NCI-H345 (cell line): Measurements from ENCODE around the gene NCBP3.
"Not testable (repeated sequence)": the region's sequence is repeated elsewhere in the genome, so short reads cannot be mapped to it uniquely, and the experiment has no call there.

Experiments
- DNase-seq: peaks from one replicate; lab custom pipeline; 2025; lab: John Stamatoyannopoulos, UW

Gene NCBP3

DNA sequence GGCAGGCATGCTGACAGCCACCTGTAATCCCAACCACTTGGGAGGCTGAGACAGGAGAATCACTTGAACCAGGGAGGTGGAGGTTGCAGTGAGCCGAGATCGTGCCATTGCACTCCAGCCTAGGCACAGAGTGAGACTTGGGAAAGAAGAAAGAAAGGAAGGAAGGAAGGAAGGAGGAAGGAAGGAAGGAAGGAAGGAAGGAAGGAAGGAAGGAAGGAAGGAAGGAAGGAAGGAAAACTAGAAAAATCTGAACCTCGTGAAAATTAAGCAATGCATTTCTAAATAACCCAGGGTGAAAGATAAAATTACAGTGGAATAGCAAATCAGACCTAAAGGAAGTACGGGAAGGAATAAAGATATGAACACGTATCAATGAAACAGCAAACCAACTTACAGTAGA, 60.7 kb downstream of the NCBP3 start:
- not testable (repeated sequence) for DNase-seq

- DNase-seq = no peak
These were observed 63.3 kb downstream of the NCBP3 start for GRCh38 chr17:3782751-3783150.

DNA sequence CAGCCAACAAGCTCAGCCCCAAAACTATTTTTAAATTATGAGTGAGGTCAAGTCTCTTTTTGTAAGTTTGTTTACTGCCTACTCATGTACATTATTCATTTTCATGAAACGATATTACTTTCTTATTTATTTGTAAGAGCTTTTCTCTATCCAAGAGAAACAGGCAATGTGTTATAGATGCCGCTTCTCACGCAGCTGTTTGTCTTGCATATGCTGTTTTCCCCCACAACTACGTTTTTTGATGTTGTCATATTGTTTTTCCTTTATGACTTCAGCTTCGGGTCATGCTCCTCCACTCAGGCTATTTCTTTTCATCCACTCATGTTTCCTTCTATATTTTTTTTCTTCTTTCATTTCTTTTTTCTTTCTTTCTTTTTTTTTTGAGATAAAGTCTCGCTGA, 65.1 kb downstream of the NCBP3 start:
- DNase-seq = no peak

- DNase-seq = no peak
These were observed 68.5 kb downstream of the NCBP3 start for GRCh38 chr17:3777366-3778120.

- no peak for DNase-seq
These were observed 72.1 kb downstream of the NCBP3 start for GRCh38 chr17:3773966-3774365.

DNA sequence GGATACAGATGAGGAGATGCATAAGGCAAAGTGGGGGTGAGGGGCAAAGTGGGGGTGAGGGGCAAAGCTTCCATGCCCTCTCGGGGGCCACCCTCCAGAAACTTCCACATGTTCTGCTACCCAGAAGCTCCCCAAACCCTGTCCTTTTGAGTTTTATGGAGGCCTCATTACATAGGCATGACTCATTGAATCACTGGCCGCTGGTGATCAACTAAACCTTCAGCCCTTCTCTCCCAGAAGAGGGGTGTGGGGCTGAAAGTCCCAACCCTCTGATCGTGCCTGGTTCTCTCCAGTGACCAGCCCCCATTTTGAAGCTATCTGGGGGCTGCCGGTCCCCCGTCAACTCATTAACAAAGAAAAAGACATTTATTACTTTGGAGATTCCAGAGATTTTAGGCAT, 72.5 kb downstream of the NCBP3 start:
- no peak for DNase-seq

DNA sequence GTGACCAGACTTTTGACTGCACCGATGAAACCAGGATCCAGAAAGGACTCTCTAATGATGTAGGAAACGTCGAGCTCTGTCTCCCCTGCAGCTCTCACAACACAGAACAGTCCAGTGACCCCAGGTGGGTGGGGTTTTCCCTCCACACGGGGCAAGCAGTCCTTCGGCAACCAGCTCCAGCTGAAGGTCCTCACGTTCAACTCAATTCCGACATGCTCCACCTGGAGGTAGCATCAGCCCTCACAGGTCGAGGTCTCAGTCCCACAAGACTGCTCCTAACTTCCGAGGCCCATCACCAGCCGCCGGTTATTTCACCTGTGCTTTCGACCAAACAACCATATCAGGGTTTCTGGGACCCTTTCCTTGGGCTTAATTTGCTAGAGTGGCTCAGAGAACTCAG, 73.3 kb downstream of the NCBP3 start:
- no peak for DNase-seq

GRCh38 chr17:3771140-3771539, 74.9 kb downstream of the NCBP3 start:
- DNase-seq = no peak

- no peak for DNase-seq
These were observed 75.6 kb downstream of the NCBP3 start for GRCh38 chr17:3770466-3770865.

DNA sequence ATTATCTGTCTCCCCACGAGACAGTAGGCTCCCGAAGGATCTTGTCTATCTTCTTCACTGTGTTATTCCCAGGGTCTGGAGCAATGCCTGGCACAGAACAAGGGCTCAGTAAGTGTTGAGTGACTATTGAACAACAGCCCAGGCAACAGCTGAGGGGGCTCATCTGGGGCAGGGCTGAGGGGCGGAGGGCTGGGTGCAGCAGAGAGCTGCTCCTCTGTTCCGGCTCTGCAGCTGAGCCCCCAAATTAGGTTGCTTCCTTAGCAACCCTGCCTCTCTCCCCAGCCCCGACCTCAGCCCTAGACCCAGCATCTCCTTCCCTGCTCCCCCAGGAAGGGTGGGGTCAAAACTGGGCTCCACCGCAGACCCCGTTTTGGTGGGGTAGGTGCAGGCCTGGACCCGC, 77.3 kb downstream of the NCBP3 start:
- DNase-seq = no peak

DNA sequence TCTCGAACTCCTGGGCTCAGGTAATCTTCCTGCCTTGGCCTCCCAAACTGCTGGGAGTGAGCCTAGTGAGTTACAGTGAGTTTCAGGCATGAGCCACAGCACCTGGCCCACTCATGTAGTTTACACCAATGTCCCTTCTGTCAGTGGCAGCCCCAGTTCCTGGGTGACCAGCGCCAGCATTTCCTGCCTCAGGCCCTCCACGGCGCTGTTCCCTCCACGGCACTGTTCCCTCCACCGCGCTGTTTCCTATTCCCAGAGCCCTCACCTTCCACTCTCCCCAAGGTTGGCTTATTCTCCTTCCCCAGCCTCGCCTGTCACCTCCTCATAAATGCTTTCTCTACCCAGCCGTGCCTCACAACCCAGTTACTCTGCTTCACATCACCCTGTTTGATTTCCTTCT, 77.7 kb downstream of the NCBP3 start:
- no peak for DNase-seq

DNA sequence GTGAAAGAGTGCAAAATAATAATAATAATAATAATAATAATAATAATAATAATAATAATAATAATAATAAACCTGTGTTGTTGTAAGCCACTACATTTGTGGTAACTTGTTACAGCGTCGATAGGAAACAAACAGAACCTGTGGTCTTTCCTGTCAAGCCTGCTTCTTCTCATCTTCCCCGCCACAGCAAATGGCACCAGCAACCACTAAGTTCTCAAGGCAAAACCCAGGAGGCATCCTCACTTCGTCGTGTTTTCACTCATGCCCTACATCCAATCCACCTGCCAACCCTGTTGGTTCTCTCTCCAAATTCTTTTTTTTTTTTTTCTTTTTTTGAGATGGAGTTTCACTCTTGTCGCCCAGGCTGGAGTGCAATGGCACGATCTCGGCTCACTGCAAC, 79.3 kb downstream of the NCBP3 start:
- no peak for DNase-seq

DNA sequence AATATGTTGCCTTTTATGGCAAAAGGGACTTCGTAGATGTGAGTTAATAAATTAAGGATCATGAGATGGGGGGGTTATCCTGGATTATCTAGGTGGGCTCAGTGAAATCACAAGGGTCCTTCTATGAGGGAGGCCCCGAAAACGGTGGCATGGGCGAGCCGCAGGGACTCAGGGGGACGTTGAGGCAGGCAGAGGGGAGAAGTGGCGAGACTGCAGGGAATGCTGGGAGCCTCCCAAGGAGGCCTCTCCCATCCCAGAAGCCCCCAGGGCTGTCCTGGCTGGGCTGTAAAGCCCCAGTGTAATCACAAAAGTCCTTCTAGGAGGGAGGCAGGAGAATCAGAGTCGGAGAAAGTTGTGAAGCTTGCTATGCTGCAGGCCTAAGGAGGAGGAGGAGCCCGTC, 80.1 kb downstream of the NCBP3 start:
- no peak for DNase-seq

DNA sequence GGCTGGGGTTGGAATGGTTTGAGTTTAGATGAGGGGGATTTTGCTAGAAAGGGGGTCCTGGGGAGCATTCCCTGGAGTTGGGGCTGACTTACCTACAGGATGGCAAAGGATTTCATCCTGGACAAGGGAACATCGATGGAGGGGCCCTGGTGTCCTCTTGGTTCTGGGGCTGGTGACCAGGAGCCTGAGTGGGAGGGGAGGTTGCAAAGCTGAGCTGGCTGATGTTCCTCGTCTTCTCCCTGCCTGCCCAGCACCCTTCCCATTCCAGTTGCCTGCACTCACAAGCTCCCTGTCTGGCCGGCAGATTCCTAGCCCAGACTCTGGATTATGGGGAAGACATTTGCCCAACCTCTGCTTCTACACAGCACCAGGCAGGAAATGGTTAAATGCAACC, 82.3 kb downstream of the NCBP3 start:
- DNase-seq = no peak

- DNase-seq = no peak
These were observed 82.9 kb downstream of the NCBP3 start for GRCh38 chr17:3762922-3763776.

GRCh38 chr17:3761918-3762380, 84.1 kb downstream of the NCBP3 start:
- DNase-seq = no peak

DNA sequence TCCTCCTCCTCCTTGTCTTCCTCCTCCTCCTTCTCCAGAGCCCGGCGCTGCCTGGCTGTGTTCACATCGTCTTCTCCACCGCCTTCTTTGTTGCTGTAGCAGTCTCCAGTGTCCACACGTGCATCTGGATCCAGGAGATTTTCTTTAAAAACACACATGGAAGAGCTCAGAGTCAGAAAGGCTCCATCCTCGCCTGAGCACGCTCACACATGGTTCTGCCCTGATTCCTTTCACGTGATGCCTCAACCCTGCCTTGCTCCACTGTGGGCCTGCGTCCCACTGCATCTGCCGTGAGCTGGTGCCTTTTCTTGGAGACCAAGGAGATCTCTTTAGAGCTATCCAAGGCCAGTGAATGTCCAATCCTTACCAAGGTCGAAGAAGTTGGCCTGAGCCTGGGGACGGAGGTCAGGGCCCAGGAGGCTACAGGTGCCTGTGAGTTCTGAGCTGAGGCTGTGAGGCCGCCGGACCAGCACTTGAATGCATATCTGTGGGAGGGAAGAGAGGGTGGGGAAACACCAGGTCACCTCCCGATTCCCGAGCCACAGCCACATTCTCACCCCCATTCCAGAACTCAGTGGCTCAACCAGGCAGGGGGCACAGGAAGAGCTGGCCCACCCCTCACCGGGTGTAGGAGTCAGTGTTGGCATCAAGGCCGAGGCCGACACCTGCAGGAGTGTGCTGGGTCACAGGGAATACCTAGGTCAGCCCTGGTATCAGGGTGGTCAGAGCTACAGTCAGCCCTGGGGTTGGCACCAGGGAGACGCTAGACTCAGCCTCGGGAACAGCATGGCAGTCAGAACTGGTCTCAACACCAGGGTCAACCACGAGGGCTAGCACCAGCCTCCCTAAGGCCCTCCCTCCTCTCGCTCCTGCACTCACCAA, 84.8 kb downstream of the NCBP3 start:
- DNase-seq = no peak

- DNase-seq = no peak
These were observed 86.3 kb downstream of the NCBP3 start for GRCh38 chr17:3759597-3760216.

DNA sequence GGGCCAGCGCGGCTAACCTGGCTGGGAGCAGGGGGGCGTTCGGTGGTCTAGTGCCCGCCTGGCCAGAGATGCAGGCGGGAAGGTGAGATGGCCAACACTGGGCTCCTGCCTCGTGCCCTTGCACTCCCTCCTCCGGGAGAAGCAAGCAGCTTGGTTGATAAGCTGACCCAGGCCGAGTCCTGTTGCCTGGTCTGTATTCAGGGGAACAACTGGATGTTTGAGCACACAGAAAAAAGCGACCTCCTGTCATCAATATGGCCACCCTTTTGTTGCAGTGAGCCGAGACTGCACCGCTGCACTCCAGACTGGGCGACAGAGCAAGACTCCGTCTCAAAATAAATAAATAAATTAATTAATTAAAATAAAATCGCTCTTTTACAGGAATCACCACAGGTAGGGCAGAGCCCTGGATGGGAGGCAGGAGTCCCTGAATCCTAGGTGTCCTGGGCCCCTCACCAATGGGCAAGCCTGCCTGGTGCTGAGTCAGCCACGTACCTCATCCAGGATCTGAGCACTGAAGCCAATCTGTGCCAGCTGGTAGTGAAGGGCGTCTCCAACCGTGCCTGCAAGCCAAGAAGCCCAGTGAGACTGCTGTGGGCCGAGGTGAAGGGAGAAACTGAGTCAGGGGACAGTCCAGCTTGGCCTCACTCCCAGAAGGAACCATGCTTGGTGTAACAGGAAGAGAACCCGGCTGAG, 90.6 kb downstream of the NCBP3 start:
- peak; percentile 3 for DNase-seq

- peak; percentile 96 for DNase-seq
These were observed 91.3 kb downstream of the NCBP3 start for GRCh38 chr17:3754458-3755334.
